CD4-positive, alpha-beta T cell treated with Interleukin-2 at 100 ng/mL for 4 hours (primary cell): ENCODE data around the gene ECD.

ENCODE experiments used
- DNase-seq: peaks from one replicate; pipeline ENCODE4 v3.0.0-alpha.2; 2020; ENCODE audit warnings: low spot score

ECD gene

DNA sequence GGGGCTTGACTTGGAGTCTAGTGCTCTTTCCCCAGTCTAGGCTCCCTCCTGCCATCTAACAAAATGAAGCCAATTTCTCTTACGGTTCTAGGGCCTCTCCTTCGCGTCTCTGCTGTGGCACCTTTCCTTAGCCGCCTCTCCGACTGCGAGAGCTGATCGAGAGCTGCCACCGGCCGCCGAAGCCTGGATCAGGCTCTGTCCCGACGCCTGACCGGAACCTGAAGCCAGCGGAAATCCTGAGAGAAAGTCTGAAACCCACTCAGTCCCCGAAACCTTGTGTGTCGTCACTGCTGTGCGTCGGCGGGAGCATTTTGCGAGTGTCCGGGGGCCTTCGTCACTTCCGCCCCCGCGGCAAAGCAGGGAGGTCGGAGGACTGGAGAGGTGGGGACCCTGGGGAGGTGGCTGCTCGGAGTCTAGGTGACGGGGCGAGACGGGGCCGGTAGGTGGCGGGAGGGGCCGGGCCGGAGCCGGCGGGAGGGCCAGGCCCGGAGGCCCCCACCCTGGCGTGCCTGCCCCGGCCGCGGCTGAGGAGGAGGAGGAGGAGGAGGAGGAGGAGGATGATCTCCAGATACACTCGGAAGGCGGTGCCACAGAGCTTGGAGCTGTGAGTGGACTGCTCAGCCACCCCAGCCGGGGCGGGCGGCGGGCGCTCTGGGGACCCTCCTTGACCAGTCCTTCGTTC lies at the start of gene ECD, which contains the start of gene FAM149B1:
ECD (minus strand) TSS at position 226 of the 682 bp plus-strand sequence. CDS start 4,071 bp downstream, outside the sequence.
FAM149B1 (plus strand) TSS at position 337 of the 682 bp plus-strand sequence; CDS start at position 558, 221 bp downstream.
- DNase-seq, result peak; percentile 89

DNA sequence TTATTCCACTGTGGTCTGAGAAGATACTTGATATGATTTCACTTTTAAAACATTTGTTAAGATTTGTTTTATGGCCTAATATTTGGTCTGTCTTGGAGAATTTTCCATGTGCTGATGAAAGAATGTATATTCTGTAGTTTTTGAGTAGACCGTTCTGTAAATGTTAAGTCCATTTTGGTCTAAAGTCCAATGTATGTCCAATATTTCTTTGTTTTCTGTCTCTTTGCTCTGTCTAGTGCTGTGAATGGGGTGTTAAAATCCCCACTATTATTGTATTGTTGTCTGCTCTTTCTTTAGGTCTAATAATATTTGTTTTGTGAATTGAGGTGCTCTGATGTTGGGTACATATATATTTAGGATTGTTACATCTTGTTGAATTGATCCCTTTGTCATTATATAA lies 47.9 kb upstream of the ECD start:
- DNase-seq, result no peak

DNA sequence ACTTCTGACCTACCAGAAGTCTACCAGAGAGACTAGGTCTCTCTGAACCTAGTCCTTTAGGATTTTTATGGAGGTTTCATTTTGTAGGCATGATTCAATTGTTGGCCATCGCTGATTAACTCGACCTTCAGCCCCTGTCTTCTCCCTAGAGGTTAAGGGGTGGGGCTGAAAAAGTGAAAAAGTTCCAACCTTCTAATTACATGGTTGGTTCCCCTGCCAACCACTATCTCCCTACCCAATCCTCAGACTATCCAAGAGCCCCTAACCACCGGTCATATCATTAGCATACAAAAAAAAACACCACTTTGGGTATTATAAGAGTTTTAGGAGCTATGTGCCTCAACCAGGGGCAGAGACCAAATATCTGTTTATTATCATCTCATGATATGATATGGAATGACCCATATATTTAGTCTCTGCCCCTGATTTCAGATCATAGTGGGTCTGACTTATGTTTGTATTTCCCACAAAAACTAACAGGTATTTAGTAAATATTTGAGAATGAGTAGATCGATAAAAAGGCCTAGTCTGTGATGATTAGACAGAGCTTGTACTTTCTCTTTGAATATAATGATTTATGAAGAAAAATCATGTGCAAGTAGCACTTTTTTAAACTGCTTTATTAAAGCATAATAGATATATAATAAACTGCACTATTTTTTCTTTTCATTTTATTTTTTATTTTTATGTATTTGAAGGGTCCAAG lies 43.5 kb upstream of the ECD start:
- no peak for DNase-seq

DNA sequence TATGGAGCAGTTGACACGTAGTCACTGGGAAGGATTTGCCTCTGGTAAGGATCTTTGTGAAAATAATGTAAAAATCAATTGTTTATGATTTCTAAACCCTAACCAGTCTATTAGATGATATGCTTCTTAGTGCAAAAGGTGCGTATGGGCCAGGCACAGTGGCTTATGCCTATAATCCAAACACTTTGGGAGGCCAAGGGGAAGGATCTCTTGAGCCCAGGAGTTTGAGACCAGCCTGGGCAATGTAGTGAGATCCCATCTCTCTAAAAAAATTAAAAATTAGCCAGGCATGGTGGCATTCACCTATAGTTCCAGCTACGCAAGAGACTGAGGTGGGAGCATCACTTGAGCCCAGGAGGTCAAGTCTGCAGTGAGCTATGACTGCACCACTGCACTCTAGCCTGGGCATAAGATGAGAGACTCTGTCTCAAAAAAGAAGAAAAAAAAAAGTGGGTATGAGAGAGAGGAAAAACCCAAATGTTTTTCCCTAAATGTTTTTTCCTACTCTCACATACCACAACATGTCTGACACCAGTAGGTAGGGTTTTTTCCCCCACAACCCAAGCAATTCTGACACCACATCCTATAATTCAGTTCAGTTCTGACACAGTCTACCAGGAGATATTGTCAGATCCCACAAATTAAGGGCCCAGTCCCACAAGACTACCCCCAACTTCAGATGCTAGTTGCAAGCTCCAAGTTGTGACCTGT lies 42.7 kb upstream of the ECD start:
- DNase-seq, result no peak

DNA sequence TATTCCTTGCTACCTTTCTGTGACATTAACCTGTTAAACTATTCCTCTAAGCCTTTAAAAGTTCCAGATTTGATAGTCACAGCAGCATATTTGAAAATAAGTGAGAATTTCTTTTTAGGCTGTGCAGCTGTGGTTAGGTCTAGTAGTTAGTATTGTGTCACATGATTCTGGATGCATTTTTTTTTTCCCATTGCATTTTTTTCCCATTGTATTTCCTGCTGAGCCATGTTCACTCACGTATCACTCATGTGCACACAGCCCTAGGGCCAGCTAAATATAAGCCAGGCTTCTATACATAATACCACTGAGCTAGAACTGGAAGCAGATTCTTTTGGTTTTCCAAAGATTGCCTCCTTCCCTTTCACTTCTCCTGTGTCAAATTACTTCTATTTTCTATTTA lies 41.9 kb upstream of the ECD start:
- no peak for DNase-seq

DNA sequence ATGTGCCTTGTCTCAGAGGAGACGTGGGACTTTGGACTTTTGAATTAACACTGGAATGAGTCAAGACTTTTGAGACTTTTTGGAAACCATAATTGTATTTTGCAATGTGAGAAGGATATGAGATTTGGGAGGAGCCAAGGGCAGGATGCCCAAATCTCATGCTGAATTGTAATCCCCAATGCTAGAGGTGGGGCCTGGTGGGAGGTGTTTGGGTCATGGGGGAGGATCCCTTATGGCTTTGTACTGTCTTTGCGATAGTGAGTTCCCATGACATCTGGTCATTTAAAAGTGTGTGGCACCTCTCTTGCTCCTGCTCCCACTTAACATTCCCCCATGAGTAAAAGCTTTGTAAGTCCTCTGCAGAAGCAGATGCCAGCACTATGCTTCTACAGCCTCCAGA lies 40.1 kb upstream of the ECD start:
- no peak for DNase-seq

DNA sequence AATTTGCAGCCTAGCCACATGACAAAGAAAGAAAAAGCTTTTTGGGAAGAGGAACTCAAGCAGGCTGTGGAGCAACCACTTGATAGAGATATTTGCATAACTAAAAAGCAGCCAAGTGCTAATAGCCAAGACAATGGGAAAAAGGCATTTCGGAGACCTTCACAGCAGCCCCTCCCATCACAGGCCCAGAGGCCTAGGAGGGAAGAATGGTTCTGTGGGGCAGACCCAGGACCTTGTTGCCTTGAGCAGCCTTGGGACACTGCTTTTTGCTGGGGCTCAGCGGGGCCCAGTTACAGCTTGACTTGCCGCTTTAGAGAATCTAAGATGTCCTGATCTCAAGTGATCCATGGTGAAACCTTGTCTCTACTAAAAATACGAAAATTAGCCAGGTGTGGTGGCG lies 38.6 kb upstream of the ECD start:
- DNase-seq, result no peak

DNA sequence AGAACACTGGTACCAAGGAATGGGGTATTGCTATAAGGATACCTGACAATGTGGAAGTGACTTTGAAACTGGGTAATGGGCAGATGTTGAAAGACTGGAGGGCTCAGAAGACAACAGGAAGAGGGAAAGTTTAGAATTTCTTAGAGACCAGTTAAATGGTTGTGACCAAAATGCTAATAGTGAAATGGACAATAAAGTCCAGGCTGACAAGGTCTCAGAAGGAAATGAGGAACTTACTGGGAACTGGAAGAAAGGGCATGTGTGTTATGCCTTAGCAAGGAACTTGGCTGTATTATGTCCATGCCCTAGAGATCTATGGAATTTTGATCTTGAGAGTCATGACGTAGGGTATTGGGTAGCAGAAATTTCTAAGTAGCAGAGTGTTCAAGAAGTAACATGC lies 38.1 kb upstream of the ECD start:
- no peak for DNase-seq

DNA sequence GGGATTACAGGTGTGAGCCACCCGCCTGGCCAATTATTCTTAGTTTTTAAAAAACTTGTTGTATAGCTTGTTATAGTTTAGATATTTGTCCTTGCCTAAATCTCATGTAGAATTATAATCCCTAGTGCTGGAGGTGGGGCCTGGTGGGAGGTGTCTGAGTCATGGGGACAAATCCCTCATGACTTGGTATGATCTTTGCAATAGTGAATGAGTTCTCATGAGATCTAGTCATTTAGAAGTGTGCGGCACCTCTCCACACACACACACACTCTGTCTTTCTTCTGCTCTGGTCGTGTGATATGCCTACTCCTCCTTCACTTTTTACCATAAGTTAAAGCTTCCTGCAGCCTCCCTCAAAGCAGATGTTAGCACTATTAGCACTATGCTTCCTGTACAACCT lies 37.3 kb upstream of the ECD start:
- no peak for DNase-seq

DNA sequence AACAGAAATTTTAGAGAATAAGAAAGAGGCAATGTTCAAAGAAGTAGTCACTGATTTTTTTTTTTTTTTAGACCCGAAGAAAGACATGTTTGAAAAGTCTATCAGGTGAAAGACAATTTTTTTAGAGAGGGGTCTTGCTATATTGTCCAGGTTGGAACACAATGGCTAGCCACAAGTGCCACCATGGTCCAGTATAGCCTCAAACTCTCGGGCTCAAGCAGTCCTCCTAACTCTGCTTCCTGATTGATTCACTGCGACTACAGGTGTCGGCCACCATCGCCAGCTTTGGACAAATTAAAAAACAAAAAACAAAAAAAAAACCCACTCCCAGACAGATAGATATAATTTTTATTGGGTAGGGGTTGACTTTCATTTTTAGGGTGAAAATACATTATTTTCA lies 22.4 kb upstream of the ECD start:
- no peak for DNase-seq

DNA sequence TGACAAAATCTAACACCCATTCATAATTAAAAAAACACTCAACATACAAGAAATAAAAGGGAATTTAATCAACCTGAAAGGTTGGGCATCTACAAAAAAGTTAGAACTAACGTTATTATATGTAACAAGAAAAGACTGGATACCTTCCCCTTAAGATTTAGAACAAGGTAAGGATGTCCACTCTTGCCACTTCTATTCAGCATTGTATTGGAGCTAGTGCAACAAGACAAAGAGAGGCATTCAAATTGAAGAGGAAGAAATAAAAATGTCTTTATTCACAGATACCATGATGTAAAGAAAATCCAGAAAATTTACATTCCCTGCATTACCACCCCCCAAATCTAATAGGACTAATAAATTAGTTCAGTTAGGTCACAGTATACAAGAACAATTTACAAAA lies 18.5 kb upstream of the ECD start:
- DNase-seq, result no peak

DNA sequence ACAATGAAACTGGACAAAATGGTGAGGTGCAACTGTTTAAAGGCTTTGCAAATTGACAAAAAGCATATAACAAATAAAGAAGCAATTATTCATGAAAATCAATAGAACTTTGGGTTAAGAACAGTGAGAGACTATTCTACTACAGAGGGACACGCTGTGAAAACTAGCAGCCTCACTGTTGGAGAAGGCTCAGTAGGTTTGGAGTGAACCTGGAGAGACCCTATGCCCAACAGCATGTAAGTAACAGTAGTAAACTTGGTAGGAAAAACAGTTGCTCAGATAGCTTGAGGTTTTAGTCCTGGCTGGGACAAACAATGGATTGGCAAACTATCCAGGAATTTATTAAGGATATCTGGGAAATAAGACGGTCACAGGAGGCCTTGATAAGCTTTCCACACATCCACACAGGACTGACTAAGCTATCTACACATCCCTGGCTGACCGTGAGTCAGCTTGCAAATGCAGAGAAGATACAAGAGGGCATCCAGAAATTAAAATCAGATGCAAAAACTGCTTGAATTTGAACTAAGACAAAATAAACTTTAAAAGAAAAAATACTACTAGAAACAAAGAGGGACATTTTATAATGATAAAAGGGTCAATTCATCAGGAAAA lies 16.0 kb upstream of the ECD start:
- DNase-seq, result no peak

DNA sequence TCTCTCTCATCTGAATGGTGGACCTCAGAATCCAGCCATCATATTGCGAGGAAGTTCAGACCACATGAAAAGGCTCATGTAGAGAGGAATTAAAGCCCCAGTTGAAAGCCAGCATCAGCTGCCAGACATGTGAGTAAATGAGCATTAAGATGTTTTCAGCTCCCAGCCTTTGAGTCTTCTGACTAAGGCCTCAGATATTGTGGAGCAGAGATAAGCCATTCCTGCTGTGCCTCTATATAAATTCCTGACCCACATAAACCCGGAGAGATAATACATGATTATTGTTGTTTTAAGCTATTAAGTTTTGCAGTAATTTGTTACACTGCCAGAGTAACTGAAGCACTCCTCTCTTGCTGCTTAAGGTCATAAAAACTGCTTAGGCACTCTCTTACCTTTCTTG lies 14.8 kb upstream of the ECD start:
- DNase-seq, result no peak

DNA sequence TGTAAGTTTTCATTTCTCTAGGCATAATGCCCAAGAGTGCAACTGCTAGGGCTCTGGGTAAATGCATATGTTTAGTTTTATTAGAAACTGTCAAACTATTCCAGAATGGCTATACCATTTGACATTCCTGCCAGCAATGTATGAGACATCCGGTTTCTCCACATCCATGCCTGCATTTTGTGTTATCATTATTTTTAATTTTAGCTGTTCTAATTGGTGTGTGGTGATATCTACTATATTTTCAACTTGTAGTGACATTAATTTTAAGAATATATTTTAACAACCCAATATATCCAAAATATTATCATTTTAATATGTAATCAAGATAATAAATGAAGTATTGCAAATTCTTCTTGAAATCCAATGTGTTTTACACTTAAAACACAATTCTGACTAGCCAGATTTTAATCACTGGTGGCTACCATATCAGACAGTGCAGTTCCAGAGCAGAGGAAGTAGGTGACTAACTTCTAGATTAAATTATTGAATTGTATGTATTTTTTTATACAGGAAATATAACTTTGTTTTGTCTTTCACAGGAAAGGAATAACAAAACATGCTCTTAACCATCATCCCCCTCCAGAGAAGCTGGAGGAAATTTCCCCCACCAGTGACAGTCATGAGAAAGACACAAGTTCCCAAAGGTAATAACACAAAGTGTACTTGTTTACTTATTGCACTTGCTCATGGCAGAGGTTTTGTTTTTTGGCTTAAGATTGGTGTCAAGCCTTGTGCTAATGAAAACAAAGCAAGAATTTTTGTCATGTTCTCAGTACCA lies 6.5 kb upstream of the ECD start:
- no peak for DNase-seq

DNA sequence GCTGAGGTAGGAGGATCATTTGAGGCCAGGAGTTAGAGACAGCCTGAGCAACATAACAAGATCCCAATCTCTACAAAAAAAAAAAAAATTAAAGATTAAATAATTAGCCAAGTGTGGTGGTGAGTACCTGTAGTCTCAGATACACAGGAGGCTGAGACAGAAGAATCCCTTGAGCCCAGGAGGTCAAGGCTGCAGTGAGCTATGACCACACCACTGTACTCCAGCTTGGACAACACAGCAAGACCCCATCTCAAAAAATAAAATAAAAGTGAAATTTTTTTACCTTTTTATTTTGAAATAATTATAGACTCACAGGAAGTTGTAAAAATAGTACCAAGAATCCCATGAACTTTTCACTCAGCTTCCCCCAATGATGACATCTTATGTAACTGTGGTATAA lies 5.1 kb upstream of the ECD start:
- no peak for DNase-seq

DNA sequence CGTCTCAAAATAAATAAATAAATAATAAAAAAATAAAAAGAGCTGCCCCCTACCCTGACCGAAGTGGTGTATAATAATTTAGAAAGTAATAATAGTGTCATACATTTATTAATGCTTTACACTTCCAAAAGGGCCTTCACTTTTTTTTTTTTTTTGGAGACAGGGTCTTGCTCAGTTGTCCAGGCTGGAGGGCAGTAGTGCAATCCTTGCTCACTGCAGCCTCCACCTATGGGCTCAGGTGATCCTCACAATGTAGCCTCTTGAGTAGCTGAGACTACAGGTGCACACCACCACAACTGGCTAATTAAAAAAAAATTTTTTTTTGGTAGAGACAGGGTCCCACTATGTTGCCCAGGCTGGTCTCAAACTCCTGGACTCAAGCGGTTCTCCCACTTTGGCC lies 1.5 kb upstream of the ECD start:
- no peak for DNase-seq

DNA sequence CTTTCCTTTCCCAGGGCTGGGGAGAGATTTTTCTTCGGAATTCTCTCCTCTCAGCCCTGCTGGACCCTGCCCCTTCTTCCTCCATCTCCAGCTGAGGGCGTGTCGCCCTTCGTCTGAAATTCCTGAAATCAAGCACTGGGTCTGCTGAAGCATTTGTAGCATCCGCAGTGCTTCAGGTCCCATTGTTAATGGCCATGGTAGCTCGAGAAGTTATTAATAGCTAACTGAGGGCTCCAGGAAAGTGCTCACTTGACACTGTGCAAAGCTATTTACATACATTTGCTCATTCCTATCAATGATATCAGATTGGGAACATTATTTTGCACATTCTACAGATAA lies 626 bp upstream of the ECD start:
- DNase-seq, result no peak

DNA sequence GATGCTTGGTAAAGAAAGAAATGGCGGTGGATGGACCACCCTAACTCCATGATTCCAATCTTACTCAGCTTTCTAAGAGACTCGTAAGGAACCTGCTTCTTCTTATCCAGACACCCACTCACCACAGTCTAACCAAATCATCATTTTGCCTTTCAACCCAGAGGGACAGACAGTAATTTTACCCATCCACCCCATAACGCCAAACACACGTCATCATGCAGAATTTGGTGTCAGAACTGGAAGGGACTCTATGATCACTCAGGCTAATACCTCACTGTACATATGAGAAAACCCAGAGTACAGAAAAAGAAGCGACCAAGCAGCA lies 388 bp downstream of the ECD start:
- no peak for DNase-seq

DNA sequence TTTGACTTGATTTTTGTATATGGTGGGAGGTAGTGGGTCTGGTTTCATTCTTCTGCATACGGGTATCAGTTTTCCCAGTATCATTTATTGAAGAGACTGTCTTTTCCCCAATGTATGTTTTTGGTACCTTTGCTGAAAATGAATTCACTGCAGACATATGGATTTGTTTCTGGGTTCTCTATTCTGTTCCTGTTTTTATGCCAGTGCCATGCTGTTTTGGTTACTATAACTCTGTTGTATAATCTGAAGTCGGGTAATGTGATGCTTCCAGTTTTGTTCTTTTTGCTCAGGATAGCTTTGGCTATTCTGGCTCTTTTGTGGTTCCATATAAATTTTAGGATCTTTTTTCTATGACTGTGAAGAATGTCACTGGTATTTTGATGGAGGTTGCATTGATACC lies 836 bp downstream of the ECD start:
- DNase-seq, result no peak

DNA sequence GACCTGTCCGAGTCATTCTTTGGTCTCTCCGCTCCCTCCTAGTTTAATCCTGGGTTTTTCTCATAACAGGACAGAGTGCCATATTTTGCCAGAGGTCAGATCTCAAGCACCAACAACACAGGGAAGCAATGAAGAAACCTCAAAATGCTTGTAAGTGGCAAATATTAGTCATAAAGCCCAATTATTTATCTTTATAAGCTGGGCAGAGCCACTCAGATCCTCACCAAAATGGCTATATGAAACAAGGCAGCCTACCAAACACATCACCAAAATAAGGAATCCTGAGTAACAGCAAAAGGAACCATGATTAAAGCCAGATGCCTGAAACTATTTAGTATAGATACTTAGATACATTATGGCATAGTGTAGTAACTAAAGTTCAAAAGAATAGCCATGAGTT lies 4.7 kb downstream of the ECD start:
- DNase-seq, result no peak

DNA sequence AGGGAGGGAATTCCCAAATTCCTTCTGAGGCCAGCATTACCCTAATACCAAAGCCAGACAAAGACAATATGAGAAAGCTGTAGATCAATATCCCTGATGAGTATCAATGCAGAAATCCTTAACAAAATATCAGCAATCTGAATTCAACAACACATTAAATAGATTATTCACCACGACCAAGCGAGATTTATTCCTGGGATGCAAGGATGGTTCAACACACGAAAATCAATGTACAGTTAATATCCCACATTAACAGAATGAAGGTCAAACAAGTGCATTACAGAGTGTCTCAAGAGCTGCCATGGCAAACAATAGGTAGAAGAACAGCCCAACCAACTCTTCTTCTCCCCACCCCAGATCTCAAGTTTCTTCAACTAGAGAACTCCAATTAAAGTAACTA lies 6.1 kb downstream of the ECD start:
- no peak for DNase-seq

DNA sequence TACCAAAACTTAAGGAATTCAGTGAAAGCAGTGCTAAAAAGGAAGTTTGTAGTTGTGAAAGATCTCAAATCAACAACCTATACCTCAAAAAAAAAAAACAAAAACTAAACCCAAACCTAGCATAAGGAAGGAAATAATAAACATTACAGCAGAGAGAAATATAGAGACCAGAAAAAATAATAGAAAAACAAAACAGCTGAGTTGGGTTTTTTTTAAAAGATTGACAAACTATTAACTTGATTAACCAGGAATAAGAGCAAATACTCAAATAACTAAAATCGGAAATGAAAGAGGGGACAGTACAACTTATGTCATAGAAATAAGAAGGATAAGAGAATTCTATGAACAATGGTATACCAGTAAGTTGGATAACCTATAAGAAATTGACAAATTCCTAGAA lies 6.7 kb downstream of the ECD start:
- no peak for DNase-seq
